OCI-LY1 (cell line): Measurements from ENCODE around the gene GFPT1.

ENCODE experiments used
- EZH2 ChIP-seq: fragments of 200-600 bp; sonication (generic), shearing (Covaris generic); IDR thresholded peaks from 2 replicates; pipeline ENCODE4 v1.8.0; 2017; ENCODE audit warnings: borderline replicate concordance, mixed run types, mild to moderate bottlenecking, antibody characterized with exemption, low read length, moderate library complexity, mixed read lengths
- TF ChIP-seq, protein P1 (sequence below): fragments of 200-600 bp; sonication (generic), shearing (Covaris generic); IDR thresholded peaks from 2 replicates; pipeline ENCODE4 v1.5.1; 2017; ENCODE audit warnings: mild to moderate bottlenecking, antibody characterized with exemption, low read length, moderate library complexity, mixed read lengths

DNA sequence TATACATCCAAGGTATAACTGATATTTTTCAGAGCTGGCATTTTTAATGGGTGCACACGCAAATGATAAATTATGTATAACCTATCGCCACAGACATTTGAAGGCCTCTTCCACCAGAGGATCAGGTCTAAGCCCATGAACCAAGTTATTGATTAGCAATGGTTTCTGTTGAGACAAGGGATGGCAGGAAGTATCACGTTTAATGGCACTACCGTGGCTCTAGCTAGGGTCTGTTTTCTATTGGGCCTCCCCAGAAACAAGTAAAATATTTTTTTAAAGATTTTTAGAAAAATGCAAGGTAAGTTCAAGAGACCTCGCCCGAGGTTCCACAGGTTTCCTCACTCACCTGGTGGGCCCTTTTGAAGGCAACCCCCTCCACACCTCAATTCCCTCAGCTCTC lies 667 bp downstream of the GFPT1 start:
- TF ChIP-seq, protein P1, sequence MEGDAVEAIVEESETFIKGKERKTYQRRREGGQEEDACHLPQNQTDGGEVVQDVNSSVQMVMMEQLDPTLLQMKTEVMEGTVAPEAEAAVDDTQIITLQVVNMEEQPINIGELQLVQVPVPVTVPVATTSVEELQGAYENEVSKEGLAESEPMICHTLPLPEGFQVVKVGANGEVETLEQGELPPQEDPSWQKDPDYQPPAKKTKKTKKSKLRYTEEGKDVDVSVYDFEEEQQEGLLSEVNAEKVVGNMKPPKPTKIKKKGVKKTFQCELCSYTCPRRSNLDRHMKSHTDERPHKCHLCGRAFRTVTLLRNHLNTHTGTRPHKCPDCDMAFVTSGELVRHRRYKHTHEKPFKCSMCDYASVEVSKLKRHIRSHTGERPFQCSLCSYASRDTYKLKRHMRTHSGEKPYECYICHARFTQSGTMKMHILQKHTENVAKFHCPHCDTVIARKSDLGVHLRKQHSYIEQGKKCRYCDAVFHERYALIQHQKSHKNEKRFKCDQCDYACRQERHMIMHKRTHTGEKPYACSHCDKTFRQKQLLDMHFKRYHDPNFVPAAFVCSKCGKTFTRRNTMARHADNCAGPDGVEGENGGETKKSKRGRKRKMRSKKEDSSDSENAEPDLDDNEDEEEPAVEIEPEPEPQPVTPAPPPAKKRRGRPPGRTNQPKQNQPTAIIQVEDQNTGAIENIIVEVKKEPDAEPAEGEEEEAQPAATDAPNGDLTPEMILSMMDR: no peak
- TF ChIP-seq EZH2: no peak
